Osteoblast (primary cell): ENCODE measurements around the gene MRPS2. TPM values are rescaled to one million over a fixed set of nuclear protein-coding genes. Genes with fewer than 3 reads are reported as not detected.
"Not testable (repeated sequence)": the region's sequence is repeated elsewhere in the genome, so short reads cannot be mapped to it uniquely, and the experiment has no call there.

Experiments used
- DNase-seq: peaks from one replicate; pipeline ENCODE4 v3.0.0; 2011; ENCODE audit warnings: low spot score, mixed read lengths; ENCODE audit not compliant: insufficient read length; ENCODE audit errors: missing footprints
- H2AFZ ChIP-seq: 2 replicates; pipeline ENCODE4 v1.6.0; 2011; ENCODE audit warnings: mild to moderate bottlenecking, low read length
- H3K27ac ChIP-seq: 2 replicates; pipeline ENCODE4 v1.5.1; 2011; ENCODE audit warnings: mild to moderate bottlenecking, low read depth, low read length, moderate library complexity
- H3K27me3 ChIP-seq: 2 replicates; pipeline ENCODE4 v1.6.0; 2012; ENCODE audit warnings: mild to moderate bottlenecking, control low read depth, inconsistent platforms, low read length, moderate library complexity; ENCODE audit not compliant: insufficient read depth
- H3K36me3 ChIP-seq: 2 replicates; pipeline ENCODE4 v1.5.1; 2011; ENCODE audit warnings: mild to moderate bottlenecking, low read length, control low read depth, moderate library complexity; ENCODE audit not compliant: insufficient read depth
- H3K4me1 ChIP-seq: 2 replicates; pipeline ENCODE4 v1.5.1; 2011; ENCODE audit warnings: mild to moderate bottlenecking, low read length, control low read depth, moderate library complexity; ENCODE audit not compliant: insufficient read depth
- H3K4me2 ChIP-seq: 2 replicates; pipeline ENCODE4 v1.6.0; 2011; ENCODE audit warnings: mild to moderate bottlenecking, low read length; ENCODE audit not compliant: insufficient read depth
- H3K4me3 ChIP-seq: fragments of 200-600 bp; sonication (generic); 3 replicates; pipeline ENCODE4 v1.5.1; 2012; ENCODE audit warnings: mild to moderate bottlenecking, low read length, inconsistent platforms; ENCODE audit not compliant: insufficient read depth
- H3K79me2 ChIP-seq: 2 replicates; pipeline ENCODE4 v1.6.0; 2012; ENCODE audit warnings: mild to moderate bottlenecking, low read length, control low read depth, inconsistent platforms; ENCODE audit not compliant: insufficient read depth
- H3K9me3 ChIP-seq: 2 replicates; pipeline ENCODE4 v1.5.1; 2011; ENCODE audit warnings: low read depth, low read length, control low read depth
- H4K20me1 ChIP-seq: 2 replicates; pipeline ENCODE4 v1.6.0; 2012; ENCODE audit warnings: mild to moderate bottlenecking, low read length, control low read depth; ENCODE audit not compliant: insufficient read depth
- CTCF ChIP-seq: IDR thresholded peaks from 2 replicates; pipeline ENCODE4 v1.5.1; 2011; ENCODE audit warnings: mild to moderate bottlenecking, low read depth, low read length, moderate library complexity; ENCODE audit errors: extremely low read depth
- total RNA-seq: library from RNA; depleted of rRNA; stranded (reverse); fragments of >200 nt; gene quantifications from 2 replicates; pipeline ENCODE4 v1.2.3, GENCODE V29; 2012

The MRPS2 gene
- total RNA-seq: 13.0 and 18.3 TPM in 2 replicates

- Histone ChIP-seq H3K27me3 (no peaks in the 10 kb centered on the region), H3K79me2 (peaks cover 19% of the 10 kb centered on the region), H3K4me1 (peaks cover 11% of the 10 kb centered on the region), H2AFZ (peak within 1 kb of the TSS; percentile 92), H3K27ac (peak within 1 kb of the TSS; percentile 66), H3K9me3 (no peaks in the 10 kb centered on the region), H3K4me3 (peak within 1 kb of the TSS; percentile 90), H3K36me3 (peaks cover 24% of the 10 kb centered on the region), H3K4me2 (peak within 1 kb of the TSS; percentile 99), H4K20me1 (peaks cover 28% of the 10 kb centered on the region)
- peak; percentile 99 for DNase-seq
- TF ChIP-seq CTCF: peak; percentile 68
These were observed at the start of gene MRPS2 for GRCh38 chr9:135500525-135501260. MRPS2 (plus strand) TSS chr9:135500682; CDS start chr9:135500711, 29 bp downstream.

- TF ChIP-seq CTCF: no peak
- H3K36me3 ChIP-seq: no peaks in the 10 kb centered on the region
- H2AFZ ChIP-seq: no peak overlapping the region
- no peak overlapping the region for H3K27ac ChIP-seq
- H3K4me1 ChIP-seq: no peaks in the 10 kb centered on the region
- no peaks in the 10 kb centered on the region for H4K20me1 ChIP-seq
- DNase-seq: no peak
- no peaks in the 10 kb centered on the region for H3K79me2 ChIP-seq
- no peak overlapping the region for H3K4me3 ChIP-seq
- H3K4me2 ChIP-seq: no peak overlapping the region
- peaks cover 4% of the 10 kb centered on the region for H3K27me3 ChIP-seq
- H3K9me3 ChIP-seq: no peaks in the 10 kb centered on the region
These were observed 49.5 kb upstream of the MRPS2 start for GRCh38 chr9:135450956-135451355.

- DNase-seq: not testable (repeated sequence)
These were observed 48.6 kb upstream of the MRPS2 start for GRCh38 chr9:135451909-135452308.

GRCh38 chr9:135454737-135455136 lies 45.7 kb upstream of the MRPS2 start:
- no peaks in the 10 kb centered on the region for H3K4me1 ChIP-seq
- no peak overlapping the region for H3K4me3 ChIP-seq
- H3K27me3 ChIP-seq: peaks cover 4% of the 10 kb centered on the region
- H4K20me1 ChIP-seq: no peaks in the 10 kb centered on the region
- DNase-seq: no peak
- TF ChIP-seq CTCF: no peak
- H3K27ac ChIP-seq: no peak overlapping the region
- no peak overlapping the region for H3K4me2 ChIP-seq
- H3K36me3 ChIP-seq: no peaks in the 10 kb centered on the region
- no peaks in the 10 kb centered on the region for H3K79me2 ChIP-seq
- no peaks in the 10 kb centered on the region for H3K9me3 ChIP-seq
- H2AFZ ChIP-seq: no peak overlapping the region

More at GRCh38 chr9:135451909-135452308, 48.6 kb upstream of the MRPS2 start:
- not testable (repeated sequence) for H3K27me3 ChIP-seq, H3K9me3 ChIP-seq, H3K4me2 ChIP-seq, H2AFZ ChIP-seq, H3K79me2 ChIP-seq, H3K27ac ChIP-seq, H3K4me1 ChIP-seq, H3K4me3 ChIP-seq, H4K20me1 ChIP-seq, H3K36me3 ChIP-seq
